Kidney tubule cell (primary cell): ENCODE data around the gene PRDM8.
"Not testable (repeated sequence)": the region's sequence is repeated elsewhere in the genome, so short reads cannot be mapped to it uniquely, and the experiment has no call there.

ENCODE experiments used
- DNase-seq: peaks from one replicate; pipeline ENCODE4 v3.0.0-alpha.2; 2018; ENCODE audit warnings: low spot score

Gene PRDM8

DNA sequence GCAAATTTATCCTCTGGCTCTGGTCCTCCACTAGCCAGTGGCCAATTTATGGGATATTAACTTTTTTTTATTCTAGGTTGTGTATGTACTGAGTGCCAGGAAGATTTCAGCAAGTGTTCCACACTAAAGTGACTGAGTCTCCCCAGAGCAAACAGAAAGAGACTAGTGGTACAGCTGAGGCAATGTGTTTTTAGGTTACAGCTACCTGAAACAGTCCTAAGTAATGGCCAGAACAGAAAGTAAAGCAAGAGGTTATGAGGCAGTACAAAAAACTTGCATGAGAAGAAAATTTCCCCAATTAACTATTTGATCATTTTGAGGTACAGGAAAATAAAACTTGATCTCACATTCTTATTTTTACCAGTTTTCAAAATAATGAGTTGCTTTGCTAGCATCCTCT lies 31.2 kb downstream of the PRDM8 start:
- DNase-seq, result no peak

DNA sequence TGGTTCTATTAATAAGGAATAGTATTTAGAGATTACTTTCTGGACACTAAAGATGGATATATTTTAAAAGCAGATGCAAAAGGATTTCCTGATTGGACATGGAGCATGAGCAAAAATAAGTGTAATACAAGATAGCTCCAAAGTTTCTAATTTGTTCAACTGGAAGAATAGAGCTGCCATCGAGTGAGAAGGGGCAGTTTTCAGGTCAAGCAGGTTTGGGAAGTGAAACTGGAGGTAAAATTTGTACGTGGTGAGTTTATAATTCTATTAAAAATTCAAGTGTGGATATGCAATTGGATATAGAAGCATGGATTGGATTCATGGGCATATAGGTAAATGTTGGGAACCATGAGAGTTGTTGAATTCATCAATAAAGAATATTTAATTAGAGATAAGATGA lies 31.8 kb downstream of the PRDM8 start:
- no peak for DNase-seq

DNA sequence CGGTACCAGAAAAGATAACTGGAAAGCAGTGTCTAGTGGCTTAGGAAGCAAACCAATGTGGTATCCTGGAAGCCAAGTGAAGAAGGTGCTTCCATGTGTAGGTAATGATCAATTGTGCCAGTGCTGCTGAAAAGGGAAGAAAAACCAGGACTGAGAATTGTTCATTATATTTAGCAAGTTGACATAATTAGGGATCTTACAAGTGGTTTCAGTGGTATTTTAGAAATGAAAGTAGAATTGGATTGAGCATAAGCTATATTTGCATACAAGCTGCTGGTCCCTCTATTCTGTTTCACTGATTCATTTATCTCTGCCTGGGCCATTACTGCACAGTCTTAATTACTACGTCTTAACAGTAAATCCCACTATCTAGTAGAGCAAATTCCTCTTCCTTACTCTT lies 32.3 kb downstream of the PRDM8 start:
- DNase-seq, result no peak

DNA sequence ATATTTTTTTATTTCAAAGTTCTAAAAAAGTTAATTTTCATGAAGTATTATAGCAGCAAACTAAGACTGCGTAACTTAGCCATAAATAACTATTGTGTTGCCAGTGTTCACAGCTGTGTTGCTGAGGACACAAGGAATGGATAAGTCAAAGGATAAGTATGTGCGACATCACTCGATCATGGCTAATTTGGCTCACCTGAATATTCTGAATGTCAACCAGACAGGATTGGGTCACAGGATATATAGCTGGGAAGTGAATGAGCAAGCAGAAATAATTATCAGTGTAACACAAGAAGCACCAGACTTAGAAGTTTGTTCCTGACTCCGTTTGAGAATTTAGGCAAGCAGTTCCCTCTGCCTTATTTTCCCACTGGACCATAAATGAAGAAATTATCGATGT lies 33.9 kb downstream of the PRDM8 start:
- DNase-seq, result peak; percentile 83

DNA sequence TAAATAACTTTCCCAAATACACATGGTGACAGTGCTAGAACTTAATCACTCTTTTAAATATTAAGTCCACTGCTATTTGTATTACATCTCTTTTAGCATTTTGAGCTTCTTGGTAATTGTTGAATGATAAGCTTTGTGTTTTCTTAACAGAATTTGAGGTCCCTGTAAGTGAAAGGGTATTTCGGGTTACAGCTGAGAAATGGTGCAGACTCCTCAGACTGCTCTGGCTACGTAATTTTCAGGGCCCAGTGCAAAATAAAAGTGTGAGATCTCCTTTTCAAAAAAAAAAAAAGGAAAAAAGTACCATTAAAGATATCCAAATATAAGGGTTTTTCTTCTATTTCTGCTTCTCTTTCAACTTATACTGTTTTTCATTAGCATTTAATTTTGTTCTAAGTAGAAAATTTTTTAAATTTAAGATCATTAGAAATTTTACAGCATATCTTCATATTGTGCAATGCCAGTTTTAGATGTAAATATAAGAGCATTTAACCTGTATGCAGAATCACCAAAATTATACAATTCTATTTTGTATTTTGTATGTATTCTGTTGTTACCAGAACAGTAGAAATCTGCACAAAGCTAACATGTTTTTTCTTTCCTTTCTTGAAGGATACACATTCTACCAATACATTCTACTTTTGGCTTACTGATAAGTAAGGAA lies 35.5 kb downstream of the PRDM8 start:
- no peak for DNase-seq

DNA sequence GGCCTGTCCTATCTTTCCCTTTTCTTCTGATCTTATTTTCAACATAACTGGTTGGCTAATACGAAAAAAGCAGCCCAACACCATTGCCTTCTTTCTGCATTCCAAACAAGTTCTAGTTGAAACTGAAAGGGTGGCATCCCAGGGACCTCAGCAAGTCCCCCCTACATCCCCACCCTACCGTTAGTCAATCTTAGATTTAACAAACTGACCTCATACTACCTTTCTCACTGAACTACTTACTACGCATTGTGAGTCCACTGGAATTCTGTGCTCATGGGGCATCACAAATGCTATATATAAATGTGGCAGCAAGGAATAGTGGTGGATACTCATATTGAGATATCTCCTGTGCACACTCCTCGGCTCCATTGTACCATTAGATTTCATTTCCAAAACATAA lies 36.1 kb downstream of the PRDM8 start:
- DNase-seq, result no peak

DNA sequence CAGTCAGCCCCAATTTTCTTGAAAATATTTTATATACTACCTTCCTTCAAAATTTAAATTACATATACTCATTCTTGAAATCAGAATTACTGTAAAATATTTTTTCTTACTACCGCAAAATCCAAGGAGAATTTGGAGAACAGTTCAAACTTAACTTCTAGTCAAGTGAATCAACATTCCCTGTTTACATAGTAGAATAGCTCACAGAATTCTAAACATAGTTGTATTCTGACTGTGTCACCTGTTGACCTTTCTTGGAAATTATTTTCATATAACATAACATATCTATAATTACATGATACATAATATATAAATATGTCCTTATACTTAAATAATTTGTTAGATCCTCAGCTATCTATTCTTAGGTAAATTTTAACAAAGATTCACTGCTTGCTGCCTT lies 38.1 kb downstream of the PRDM8 start:
- peak; percentile 30 for DNase-seq

DNA sequence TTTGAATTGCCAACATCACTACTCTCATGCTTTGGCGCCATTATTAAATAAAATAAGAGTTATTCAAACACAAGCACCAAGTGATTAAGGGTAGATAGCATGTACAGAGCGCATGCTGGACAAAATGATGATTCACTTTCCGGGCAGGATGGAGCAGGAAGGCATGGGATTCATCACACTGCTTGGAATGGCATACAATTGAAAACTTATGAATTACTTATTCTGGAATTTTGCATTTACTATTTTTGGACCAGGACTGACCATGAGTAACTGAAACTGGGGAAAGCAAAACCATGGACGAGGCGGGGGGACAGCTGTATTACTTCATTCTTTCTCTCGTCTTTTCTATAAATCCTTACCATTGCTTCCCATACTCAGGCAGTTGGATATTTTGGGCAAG lies 40.7 kb downstream of the PRDM8 start:
- peak; percentile 92 for DNase-seq

DNA sequence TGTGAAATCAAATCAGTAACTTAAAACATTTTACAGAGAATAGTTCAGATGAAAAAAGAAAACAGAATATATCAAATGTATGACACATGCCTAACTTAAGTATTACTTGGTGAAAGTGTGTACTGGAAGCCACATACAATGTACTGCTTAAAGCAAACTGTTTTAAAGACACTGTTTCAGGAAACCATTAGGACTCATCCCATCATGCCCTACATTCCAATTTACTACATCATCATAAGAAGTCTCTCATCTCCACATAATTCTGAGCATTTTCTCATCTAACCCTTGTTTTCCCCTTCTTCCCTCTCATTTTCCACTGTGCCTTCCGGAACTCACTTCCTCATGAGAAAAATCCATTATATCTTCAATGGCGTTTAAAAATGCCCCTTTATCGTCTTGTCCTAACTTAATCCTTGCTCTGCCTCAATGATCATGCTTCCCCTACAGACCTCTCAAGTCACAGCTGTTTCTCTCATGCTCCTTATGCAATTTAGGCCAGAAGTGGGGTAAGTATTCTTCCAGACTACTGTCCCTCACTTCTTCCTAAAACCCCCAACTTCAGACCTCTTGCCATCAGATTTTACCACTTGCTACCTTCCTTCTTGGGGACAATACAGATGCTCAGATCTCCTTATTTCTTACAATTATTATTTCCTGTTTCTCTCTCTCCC lies 42.3 kb downstream of the PRDM8 start:
- DNase-seq, result peak; percentile 51

DNA sequence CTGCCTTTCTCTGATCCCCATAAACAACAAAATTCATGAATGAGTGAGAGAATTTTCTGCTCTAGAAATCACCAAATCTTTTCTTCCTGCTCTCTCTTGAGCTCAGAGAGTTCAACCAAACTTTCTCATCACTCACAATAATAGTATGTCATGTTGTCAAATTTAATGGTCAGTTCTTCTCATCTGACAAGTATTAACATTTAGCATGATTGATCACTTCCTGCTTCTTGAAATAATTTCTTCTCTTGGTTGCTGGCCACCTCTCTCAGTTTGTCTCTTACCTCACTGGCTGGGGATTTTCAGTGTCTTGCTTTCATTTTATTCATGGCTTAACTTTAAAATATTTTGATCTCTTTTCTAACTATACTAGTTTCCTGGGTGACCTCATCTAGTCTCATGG lies 43.7 kb downstream of the PRDM8 start:
- peak; percentile 73 for DNase-seq

DNA sequence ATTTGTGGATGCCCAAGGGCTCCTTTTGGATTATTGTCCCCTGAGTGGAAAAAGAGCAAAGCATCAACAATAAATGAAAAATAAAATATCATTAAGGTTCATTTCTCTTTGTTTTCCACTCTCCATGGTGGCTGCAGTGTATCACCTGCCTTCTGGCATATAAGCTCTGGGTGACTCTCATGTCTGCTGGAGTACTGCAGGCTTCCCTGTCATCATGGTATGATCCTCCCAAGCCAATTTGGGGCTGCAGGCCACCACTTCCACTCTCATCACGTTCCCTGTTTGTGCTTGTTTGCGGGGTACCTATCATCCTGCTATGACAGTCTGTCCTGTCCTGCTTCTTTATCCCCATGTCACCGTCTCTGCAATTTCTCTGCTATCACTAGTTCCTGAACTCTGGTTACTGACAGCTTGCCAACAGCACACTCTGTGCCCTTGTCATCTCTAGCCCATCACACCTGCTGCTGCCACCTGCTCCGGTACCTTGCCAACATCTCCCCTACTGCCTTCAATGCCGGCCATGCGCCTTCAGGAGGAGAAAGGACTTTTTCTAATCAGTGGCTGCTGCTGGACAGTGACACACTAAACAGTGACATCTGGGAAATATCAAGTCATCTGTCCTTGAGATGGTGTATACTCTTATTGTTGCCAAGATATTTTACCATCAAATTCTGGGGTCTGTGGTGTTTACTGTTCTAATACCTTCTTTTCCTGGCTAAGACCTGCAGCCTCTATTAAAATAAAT lies 46.1 kb downstream of the PRDM8 start:
- no peak for DNase-seq

DNA sequence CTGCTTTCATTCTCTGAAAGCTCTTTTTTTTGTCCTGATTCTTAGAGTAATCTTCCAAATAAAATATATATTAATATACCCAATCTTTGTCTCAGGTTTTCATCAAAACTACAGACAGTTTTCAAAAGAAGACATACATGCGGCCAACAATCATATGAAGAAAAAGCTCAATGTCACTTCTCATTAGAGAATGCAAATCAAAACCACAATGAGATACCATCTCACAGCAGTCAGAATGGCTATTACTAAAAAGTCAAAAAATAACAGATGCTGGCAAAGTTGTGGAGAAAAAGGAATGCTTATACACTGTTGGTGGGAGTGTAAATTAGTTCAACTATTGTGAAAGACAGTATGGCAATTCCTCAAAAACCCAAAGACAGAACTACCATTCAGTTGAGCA lies 50.2 kb downstream of the PRDM8 start:
- DNase-seq, result not testable (repeated sequence)

DNA sequence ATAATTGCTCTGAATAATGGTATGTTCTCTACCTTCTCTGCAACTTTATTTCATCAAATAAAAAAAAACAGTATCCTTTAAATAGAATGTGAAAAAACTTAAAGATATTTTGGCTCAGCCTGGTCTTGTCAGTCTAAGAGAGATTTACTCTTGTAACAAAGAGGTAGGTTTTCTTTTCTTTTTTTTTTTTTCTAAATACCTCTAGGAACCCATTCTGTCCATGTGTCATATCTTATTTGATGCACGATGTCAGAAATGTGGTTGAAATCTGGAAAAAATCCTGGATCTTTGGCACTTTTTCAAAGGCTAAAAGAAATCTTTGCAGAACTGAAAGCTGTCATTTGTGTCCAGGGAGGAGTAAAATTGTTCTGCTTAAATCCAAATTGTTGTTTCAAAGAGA lies 51.8 kb downstream of the PRDM8 start:
- no peak for DNase-seq

DNA sequence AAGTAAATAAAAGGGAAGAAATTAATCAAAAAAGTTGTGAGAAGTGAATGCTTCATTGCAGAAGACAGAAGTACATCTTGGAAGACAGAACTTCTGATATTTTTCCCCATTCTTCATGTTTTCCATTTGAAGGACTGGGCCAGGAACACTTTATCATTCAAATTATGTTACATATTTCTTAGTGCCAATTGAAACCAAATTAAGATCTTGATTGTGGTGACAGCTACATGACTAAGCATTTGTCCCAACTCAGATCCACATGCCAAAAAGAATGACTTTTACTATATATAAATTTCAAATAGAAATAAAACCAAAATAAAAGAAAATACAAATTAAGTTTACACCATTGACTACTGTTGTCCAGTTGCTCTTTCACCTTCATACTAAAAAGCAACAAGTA lies 55.1 kb downstream of the PRDM8 start:
- no peak for DNase-seq

DNA sequence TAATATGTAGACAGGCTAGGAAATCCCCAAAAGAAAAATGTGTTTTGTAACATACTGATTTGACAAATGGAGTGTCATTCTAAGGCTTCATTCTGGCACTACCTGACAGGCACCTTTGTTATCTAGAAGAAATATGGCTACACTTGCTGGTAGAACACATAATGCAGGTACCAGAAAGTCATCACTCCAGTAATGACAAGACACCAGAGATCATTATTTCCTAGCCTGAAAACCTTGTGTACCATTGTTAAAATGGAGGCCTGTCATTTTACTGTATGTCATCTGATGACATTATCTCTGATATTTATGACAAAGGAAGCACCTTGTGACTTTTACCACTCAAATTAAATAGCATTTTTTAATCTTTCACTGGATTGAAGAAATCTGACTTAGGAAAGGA lies 55.6 kb downstream of the PRDM8 start:
- no peak for DNase-seq

DNA sequence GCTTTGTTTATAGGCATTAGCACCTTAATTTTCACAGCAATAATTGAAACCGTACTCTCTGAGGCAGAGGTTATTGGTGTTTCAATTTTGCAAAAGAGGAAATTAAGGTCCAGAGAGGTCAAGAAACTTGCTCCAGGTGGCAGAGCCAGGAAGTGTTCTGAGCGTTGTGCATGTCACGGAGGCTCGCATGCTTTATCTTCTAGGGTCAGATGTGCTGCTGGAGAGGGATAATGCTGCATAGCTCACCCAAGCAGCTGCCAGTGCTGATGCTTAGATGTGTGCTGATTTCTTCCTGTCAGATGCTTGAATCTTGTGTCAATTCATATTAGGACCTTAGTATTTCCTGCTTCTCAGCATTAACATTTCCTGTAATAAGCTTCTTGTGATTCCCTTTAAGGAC lies 56.2 kb downstream of the PRDM8 start:
- no peak for DNase-seq
